NCI-H2171 treated with DMSO at 0.1 percent for 48 hours (cell line): ENCODE results near the gene PIGN.
"Not testable (repeated sequence)": the region's sequence is repeated elsewhere in the genome, so short reads cannot be mapped to it uniquely, and the experiment has no call there.

ENCODE experiments used
- DNase-seq: peaks from one replicate; lab custom pipeline; 2025; lab: John Stamatoyannopoulos, UW

Gene PIGN

DNA sequence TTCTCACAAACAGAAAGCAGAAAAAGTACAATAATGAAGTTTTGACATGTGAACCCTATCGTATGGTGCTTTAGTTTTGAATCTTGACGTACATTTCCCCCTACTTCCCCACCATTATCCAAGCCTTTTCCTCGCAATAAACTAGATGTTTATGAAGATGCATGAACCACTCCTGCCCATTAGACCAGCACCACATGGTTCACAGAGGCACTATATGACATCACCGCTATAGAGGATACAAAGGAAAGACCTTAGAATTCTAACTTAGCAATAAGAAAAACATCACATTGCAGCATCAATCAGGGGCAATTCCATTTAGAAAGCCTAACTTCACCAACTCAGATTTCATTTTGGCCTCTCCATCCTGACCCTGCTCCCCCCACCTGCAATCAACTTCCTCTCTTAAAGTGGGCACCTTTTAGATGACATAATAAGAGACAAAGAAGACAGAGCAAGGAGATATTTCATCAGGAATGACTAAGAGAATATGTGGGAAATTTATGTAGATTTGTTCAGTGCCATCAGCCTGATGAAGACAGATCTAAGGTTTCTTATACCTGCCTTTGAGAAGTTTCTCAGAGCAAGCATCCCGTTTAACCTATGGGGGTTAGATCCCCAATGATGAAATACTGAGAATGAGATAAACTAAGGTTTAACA is 124.9 kb downstream of the PIGN start:
- DNase-seq: no peak

DNA sequence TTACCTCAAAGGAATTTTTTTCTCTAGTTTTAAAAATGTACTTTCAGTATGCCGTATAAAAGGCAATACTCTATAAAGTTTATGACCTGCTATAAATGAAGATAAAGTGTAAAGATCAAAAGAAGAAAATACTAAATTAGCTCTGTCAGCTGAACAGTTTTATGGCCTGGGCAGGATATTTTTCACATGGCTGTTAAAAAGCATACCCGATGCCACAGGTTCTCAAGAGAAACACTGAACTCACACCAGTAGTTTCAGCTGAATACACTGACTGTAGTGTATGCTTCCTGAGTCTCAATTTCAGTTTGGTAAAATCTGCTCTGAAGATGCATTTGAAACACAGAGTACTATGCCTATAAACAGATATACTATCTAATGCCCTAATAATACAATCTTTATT is 126.0 kb downstream of the PIGN start:
- no peak for DNase-seq

DNA sequence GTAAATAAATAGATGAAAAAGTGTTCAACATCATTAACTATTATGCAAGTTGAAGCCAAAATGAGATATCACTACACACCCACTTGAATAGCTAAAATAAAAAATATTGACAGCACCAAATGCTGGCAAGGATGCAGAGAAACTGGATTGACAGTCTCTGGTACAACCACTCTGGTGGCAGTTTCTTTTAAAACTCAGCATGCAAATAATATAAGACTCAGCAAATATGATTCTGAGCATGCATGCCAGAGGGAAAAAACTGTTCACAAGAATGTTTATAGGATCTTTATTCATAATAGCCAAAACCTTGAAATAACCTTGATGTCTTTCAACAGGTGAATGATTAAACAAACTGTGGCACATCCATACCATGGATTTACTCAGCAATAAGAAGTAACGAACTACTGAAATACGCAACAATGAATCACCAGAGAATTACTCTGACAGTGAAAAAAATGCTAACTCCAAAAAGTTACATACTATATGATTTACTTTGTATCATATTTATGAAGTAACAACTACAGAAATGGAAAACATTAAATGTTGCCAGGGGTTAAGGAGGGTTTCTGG is 131.8 kb downstream of the PIGN start:
- DNase-seq: no peak

- DNase-seq: no peak
These were observed 138.6 kb downstream of the PIGN start for GRCh38 chr18:62048279-62048678.

- DNase-seq: peak; percentile 13
These were observed 141.5 kb downstream of the PIGN start for GRCh38 chr18:62045316-62045715.

GRCh38 chr18:62044490-62045000 is 142.3 kb downstream of the PIGN start:
- DNase-seq: no peak

DNA sequence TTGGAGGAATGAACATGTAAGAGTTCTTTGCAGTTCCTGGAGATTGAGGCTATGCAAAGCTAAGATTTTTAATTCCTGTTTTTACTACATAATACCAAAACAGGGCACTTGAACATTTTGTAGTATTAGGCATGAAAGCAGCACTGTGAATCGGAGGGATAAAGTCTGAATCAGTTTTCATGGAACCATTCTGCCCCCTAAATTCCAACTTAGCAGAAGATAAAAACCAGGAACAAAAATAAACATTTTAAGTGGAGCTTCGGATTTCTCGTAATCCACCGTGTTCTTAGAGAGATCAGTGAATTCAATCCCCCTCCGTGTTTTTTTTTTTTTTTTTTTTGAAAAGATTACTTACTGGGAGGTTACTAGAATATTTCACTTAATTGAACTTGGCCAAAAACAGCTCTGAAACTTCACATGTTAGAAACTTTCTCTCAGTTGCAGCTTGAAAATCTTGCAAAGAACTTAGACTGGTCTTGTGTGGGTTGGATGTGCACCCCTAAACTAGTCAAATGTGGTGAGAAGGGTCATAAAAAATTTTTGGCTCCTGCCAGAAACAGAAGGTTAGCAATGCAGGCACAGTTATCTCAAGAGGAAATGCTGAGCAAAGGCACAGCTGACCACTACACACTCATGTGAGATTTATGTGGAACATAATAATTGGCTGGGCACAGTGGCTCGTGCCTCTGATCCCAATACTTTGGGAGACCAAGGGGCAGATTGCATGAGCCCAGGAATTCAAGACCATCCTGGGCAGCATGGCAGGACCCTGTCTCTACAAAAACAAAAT is 148.7 kb downstream of the PIGN start:
- DNase-seq: no peak

- DNase-seq: no peak
These were observed 149.7 kb downstream of the PIGN start for GRCh38 chr18:62037012-62037742.

DNA sequence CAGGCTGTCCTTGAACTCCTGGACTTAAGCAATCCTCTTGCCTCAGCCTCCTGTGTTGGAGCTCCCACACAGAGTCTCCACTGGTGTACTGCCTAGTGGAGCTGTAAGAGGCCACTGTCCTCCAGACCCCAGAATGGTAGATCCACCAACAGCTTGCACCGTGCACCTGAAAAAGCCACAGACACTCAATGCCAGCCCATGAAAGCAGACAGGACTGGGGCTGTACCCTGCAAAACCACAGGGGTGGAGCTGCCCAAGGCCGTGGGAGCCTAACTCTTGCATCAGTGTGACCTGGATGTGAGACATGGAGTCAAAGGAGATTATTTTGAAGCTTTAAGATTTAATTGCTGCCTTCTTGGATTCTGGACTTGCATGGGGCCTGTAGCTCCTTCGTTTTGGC is 152.6 kb downstream of the PIGN start:
- not testable (repeated sequence) for DNase-seq

- DNase-seq: no peak
These were observed 153.1 kb downstream of the PIGN start for GRCh38 chr18:62033756-62034155.

GRCh38 chr18:62033207-62033606 is 153.6 kb downstream of the PIGN start:
- DNase-seq: no peak

GRCh38 chr18:62030091-62030985 is 156.5 kb downstream of the PIGN start:
- DNase-seq: no peak

DNA sequence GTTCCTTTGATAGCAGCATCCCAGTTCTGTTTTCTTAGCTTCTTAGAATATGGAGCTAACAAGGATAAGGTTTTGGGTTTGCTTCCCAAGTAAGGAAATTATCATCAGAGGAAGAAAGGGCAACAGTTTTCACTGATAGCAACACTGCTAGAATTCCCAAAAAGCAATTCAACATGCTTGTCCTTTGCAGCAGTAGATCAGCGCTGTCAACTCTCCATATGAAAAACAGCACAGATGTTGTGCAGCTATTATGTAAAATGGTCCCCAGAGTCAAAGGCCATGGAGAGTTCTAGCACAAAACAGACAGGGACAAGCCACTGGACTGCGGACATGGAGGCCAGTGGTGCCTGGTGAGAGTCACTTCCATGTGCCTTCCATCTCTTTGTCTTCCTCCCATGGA is 158.1 kb downstream of the PIGN start:
- no peak for DNase-seq

- DNase-seq: no peak
These were observed 158.8 kb downstream of the PIGN start for GRCh38 chr18:62027914-62028520.

DNA sequence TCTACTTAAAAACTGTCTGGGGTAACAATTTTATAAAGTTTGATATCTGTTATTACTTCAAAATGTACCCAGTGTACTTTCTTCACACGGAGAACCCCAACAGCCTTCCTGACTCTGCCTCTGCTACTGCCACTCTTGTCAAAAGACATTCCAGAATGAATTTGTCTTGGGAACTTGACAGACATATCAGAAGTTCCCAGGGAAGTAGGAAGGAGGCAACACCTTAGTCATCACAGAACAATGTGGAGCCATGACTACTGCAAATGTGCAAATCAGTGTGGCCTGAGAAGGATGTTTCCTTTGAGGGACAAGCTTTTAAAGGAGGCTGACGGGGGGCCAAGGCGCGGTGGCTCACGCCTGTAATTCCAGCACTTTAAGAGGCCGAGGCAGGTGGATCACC is 160.3 kb downstream of the PIGN start:
- DNase-seq: no peak

GRCh38 chr18:62024983-62025382 is 161.9 kb downstream of the PIGN start:
- no peak for DNase-seq

DNA sequence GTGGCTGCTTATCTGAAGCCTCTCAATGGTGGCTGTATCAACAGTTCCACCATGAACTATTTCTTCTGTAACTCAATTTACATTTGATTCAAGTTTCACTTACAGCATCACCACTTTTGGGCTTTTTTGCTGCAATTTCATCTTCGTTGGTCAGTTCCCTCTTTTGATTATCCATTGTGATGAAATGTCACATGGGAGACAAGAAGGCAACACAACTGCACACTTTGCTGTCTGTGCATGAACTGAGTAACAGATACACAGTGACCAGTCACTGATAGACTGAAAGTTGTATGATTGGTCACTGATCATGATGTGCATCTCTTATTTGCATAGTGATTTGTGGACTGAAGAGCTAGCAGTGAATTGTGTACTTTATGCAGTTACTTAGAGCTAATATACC is 163.3 kb downstream of the PIGN start:
- DNase-seq: no peak

DNA sequence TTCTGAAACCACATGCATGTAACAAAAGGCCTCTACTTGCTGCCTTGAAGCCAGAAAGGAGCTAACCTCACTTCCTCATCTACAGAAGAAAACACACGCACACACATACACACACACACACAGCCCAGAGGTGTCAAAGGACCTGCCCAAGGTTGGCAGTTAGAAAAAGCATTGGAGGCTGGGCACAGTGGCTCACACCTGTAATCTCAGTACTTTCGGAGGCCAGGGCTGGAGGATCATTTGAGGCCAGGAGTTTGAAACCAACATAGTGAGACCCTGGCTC is 168.2 kb downstream of the PIGN start:
- no peak for DNase-seq

DNA sequence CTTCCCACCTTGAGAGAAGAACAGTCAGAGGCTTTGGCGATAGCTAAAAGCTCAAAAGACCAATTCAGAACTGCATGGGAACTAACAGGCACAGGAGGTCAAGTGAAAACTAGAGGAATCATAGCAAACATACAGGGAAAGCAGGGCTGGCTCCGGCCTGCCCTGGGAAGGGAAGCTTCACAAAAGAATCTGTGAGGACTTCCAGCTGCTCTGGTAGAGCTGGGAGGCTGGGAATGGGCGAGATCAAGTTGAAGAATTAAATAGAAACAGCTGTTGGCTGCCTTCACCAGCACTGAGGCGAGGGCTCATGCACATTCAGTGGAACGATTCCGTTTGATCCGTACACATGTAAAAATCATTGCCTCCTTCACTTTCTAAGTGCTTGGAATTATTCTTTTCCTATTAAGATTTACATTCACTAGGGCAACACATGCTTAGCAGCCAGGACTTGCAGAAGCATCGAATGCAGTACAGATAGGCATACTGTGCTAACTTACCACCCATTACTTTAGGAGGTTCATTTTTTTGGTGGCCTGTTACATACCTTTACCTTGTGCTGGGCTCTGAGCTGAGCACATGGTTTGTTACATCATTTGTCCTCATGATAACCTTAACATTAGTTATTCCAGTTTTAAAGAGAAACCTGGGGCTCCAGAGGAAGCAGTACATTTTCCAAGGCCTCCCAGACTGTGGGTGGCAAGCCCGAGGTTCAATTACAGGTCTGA is 168.7 kb downstream of the PIGN start:
- no peak for DNase-seq

DNA sequence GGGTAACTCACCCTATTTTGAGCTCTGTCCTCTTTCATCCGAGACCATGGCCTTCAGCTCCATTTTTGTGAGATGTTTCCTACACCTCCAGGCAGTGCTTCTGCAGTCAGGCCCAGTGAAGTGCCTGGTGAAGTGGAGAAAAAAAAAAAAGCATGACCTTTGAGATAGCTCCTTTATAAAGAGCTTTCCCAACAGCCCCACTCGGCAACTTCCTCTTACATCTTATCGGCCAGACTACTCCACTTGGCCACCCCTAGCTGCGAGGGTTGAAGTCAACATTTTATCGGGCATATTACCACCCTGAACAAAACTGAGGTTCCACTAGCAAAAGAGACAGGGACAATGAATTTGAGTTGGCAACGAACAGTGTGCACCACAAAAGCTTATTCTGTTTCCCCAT is 169.2 kb downstream of the PIGN start:
- DNase-seq: no peak

DNA sequence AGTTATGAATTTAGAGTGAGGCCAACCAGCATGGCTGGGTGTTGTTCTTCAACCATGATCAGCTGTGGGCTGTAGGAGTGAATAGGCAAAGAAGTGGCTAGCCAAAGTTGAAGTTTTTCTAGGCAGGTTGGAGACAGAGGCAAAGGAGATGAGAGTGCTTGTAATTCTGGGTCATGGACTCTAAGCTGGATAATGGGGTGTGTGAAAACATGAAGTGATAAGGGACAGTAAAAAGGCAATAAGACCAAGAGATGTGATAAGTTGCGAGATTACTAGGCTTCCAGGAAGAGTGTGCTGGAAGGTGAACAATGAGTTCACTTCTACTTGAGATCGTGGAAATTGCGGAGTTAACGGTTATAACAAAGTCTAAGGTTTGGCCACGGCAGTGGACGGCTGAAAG is 175.4 kb downstream of the PIGN start:
- DNase-seq: no peak
